ENCODE results near the gene TMEM273. TPM values are rescaled to one million over a fixed set of nuclear protein-coding genes. Genes with fewer than 3 reads are reported as not detected.

TMEM273 gene
- total RNA-seq, 2 donors from 2014 or later, result 1.1 to 13.0 TPM

DNA sequence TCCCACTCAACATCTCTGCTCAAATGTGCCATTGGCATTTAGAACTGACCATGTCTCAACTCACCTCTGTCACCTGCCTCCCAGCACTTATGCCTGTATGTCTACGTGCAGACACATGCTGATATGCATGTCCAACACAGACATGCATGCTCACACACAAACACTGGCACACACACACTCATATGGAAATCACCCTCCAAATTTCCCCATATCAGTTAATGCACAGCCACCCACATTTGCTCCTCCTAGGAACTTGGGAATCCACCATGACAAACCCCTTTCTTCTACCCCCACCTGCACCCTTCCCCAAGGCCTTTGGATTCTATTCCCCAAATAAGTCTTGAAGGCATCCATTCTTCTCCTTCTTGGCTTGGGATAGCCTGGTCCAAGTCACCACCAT lies 58.8 kb downstream of the TMEM273 start:
- Histone ChIP-seq H3K4me3 (no peak overlapping the region), H3K36me3 (no peaks in the 10 kb centered on the region), H3K4me1 (replicated peaks) (no peaks in the 10 kb centered on the region), H3K9me3 (no peaks in the 10 kb centered on the region), H3K27ac (no peak overlapping the region), H3K27me3 (replicated peaks; ENCODE audit: insufficient read depth) (no peaks in the 10 kb centered on the region)
- TF ChIP-seq POLR2A (IDR thresholded peaks at IDR 0.05) (no peak), CTCF (IDR thresholded peaks at IDR 0.05) (no peak), POLR2AphosphoS5 (IDR thresholded peaks at IDR 0.05) (no peak)
- intact Hi-C loops (cut with DNase I), result no loop called here
- DNase-seq (ENCODE audit: low spot score), result no peak
- WGBS, result 96% methylated on average over 1 of the region's 1 CpG

GRCh38 chr10:49128854-49129253 lies 59.3 kb downstream of the TMEM273 start:
- no peak for DNase-seq (ENCODE audit: low spot score)
- H3K27me3 ChIP-seq (replicated peaks; ENCODE audit: insufficient read depth), result no peaks in the 10 kb centered on the region
- no peaks in the 10 kb centered on the region for H3K9me3 ChIP-seq
- WGBS, result 83% methylated on average over 4 of the region's 4 CpGs
- H3K27ac ChIP-seq, result no peak overlapping the region
- intact Hi-C loops (cut with DNase I), result no loop called here
- H3K4me1 ChIP-seq (replicated peaks), result no peaks in the 10 kb centered on the region
- H3K36me3 ChIP-seq, result no peaks in the 10 kb centered on the region
- TF ChIP-seq POLR2AphosphoS5 (IDR thresholded peaks at IDR 0.05) (no peak), POLR2A (IDR thresholded peaks at IDR 0.05) (no peak), CTCF (IDR thresholded peaks at IDR 0.05) (no peak)
- H3K4me3 ChIP-seq, result no peak overlapping the region

- H3K9me3 ChIP-seq, result no peaks in the 10 kb centered on the region
- 87% methylated on average over 7 of the region's 7 CpGs for WGBS
- H3K27ac ChIP-seq, result no peak overlapping the region
- no peaks in the 10 kb centered on the region for H3K27me3 ChIP-seq (replicated peaks; ENCODE audit: insufficient read depth)
- no peak overlapping the region for H3K4me3 ChIP-seq
- TF ChIP-seq POLR2A (IDR thresholded peaks at IDR 0.05), result no peak
- no peak for TF ChIP-seq CTCF (IDR thresholded peaks at IDR 0.05)
- no peak for TF ChIP-seq POLR2AphosphoS5 (IDR thresholded peaks at IDR 0.05)
- no peak for DNase-seq (ENCODE audit: low spot score)
- H3K36me3 ChIP-seq, result no peaks in the 10 kb centered on the region
- H3K4me1 ChIP-seq (replicated peaks), result no peaks in the 10 kb centered on the region
- intact Hi-C loops (cut with DNase I), result no loop called here
These were observed 63.9 kb downstream of the TMEM273 start for GRCh38 chr10:49123981-49124950.

- no peaks in the 10 kb centered on the region for H3K27me3 ChIP-seq (replicated peaks; ENCODE audit: insufficient read depth)
These were observed 67.3 kb downstream of the TMEM273 start for GRCh38 chr10:49120911-49121310.

More at GRCh38 chr10:49120911-49121310, 67.3 kb downstream of the TMEM273 start:
- no peaks in the 10 kb centered on the region for H3K4me1 ChIP-seq (replicated peaks)
- WGBS, result 70% methylated on average over 3 of the region's 3 CpGs
- intact Hi-C loops (cut with DNase I), result no loop called here
- H3K9me3 ChIP-seq, result no peaks in the 10 kb centered on the region
- H3K4me3 ChIP-seq, result no peak overlapping the region
- no peaks in the 10 kb centered on the region for H3K36me3 ChIP-seq
- no peak for TF ChIP-seq POLR2A (IDR thresholded peaks at IDR 0.05)
- no peak for TF ChIP-seq CTCF (IDR thresholded peaks at IDR 0.05)
- no peak for TF ChIP-seq POLR2AphosphoS5 (IDR thresholded peaks at IDR 0.05)
- no peak for DNase-seq (ENCODE audit: low spot score)
- H3K27ac ChIP-seq, result no peak overlapping the region
